Measurements from ENCODE around the gene ANG. TPM values are rescaled to one million over a fixed set of nuclear protein-coding genes. Genes with fewer than 3 reads are reported as not detected.
A peak's percentile ranks its signal among the peaks of the same experiment; 100 is the strongest.

Gene ANG
- total and polyA plus RNA-seq, 2 of the 8 experiments (the other 6 are each of a cell fraction or from before 2014, with no cell fraction given): 2.2 to 4.6 TPM

- Histone ChIP-seq H3K36me3 (ENCODE audit: control insufficient read depth in 2 of 4, insufficient read depth in 4 of 4, low read length in 3 of 4) (no peaks in the 10 kb centered on the region), H3K27me3 (replicated peaks in 1 of 4; ENCODE audit: control insufficient read depth in 3 of 4, extremely low read depth in 1 of 4, insufficient read depth in 3 of 4, low read length in 3 of 4) (peaks cover 3 to 18% (median 12%) of the 10 kb centered on the region in 4 experiments; a peak in 6 of 7 replicates), H3K9ac (replicated peaks in 1 of 4; ENCODE audit: extremely low read depth in 1 of 4, low read depth in 3 of 4, low read length in 3 of 4) (no peak overlapping the region), H3K9me3 (ENCODE audit: insufficient read depth in 2 of 2, low read depth in 1 of 2, low read length in 1 of 2) (no peaks in the 10 kb centered on the region), H3K79me2 (ENCODE audit: control insufficient read depth in 1 of 2, insufficient read depth in 2 of 2, low read length in 2 of 2) (no peaks in the 10 kb centered on the region), H4K20me1 (replicated peaks in 1 of 2; ENCODE audit: control insufficient read depth in 1 of 2, insufficient read depth in 2 of 2, low read length in 2 of 2) (no peaks in the 10 kb centered on the region), H4K91ac (replicated peaks; ENCODE audit: insufficient read length, low read length) (no peak overlapping the region), H3K4ac (replicated peaks; ENCODE audit: insufficient read length, low read depth, low read length) (no peak overlapping the region), H3K4me2 (ENCODE audit: insufficient read depth in 1 of 2, low read depth in 2 of 2, low read length in 2 of 2) (peak overlapping the region; percentile 26 to 63; a peak in 3 of 4 replicates), H2AFZ (ENCODE audit: low read length) (0 out of 2 replicates have a peak overlapping the region, but pooled peaks have one; percentile 27), H3K18ac (ENCODE audit: extremely low read depth, low read length) (no peak overlapping the region), H2BK15ac (ENCODE audit: low read length) (no peak overlapping the region), H2BK12ac (ENCODE audit: low read depth, low read length) (no peak overlapping the region), H3K79me1 (ENCODE audit: low read depth, low read length) (no peaks in the 10 kb centered on the region), H3K4me1 (replicated peaks in 1 of 4; ENCODE audit: control insufficient read depth in 3 of 4, insufficient read depth in 4 of 4, low read length in 3 of 4) (peaks cover 0 to 5% (median 1%) of the 10 kb centered on the region in 4 experiments; a peak in 2 of 7 replicates), H4K5ac (ENCODE audit: insufficient read length, low read depth, low read length) (no peak overlapping the region), H3K56ac (replicated peaks; ENCODE audit: insufficient read length, low read depth, low read length) (no peak overlapping the region), H3K4me3 (ENCODE audit: extremely low read depth in 1 of 4, insufficient read depth in 2 of 4, low read depth in 3 of 4, low read length in 4 of 4) (peak overlapping the region; percentile 29 to 61 (median 44); a peak in 5 of 8 replicates), H2BK120ac (replicated peaks; ENCODE audit: low read depth, low read length) (no peak overlapping the region), H2AK5ac (ENCODE audit: low read depth, low read length) (no peak overlapping the region), H3K14ac (ENCODE audit: insufficient read length) (no peak overlapping the region), H4K8ac (ENCODE audit: extremely low read depth, insufficient read depth, low read length) (no peak overlapping the region; the same call in 1 of the 2 replicates), H3K23ac (ENCODE audit: insufficient read length) (no peak overlapping the region), H3K27ac (ENCODE audit: low read depth, low read length) (no peak overlapping the region), H3K23me2 (ENCODE audit: low read depth, low read length) (peaks cover 5% of the 10 kb centered on the region), H2BK20ac (ENCODE audit: low read length) (no peak overlapping the region), H2BK5ac (ENCODE audit: low read depth, low read length) (no peak overlapping the region)
- DNase-seq (ENCODE audit: low read depth in 1 of 2, low spot score in 2 of 2) (no peak), FAIRE-seq (no peak)
- 96% methylated on average over 3 of the region's 3 CpGs; no CpG with 5 or more reads in 1 of the 2 experiments for WGBS, 2 experiments (ENCODE audit: extremely low coverage in 1 of 2, insufficient coverage in 1 of 2, insufficient read length in 1 of 2, insufficient replicate concordance in 2 of 2, low coverage in 1 of 2, low lambda C conversion rate in 2 of 2, missing lambda C conversion rate in 1 of 2)
- ChIA-PET CTCF (ENCODE audit: partially characterized antibody) (interaction anchor here (0.6 to 11.5 kb wide), 20 partner anchors 10 to 313 kb away, joined by 3 to 282 read pairs (median 6); partner anchors contain the start of genes ANG and RNASE4), POLR2A (ENCODE audit: partially characterized antibody) (interaction anchor here (0.6 to 3.5 kb wide), 9 partner anchors 15 to 546 kb away, joined by 3 to 17 read pairs (median 4); partner anchors contain the start of genes APEX1, PARP2 and RNASE4)
- TF ChIP-seq CBX8 (IDR thresholded peaks at IDR 0.05; ENCODE audit: borderline replicate concordance, low read depth, low read length) (no peak), POLR2AphosphoS5 (IDR thresholded peaks at IDR 0.05; ENCODE audit: low read depth, low read length) (no peak), ASH2L (IDR thresholded peaks at IDR 0.05; ENCODE audit: low read length) (no peak), KDM5A (IDR thresholded peaks at IDR 0.05; ENCODE audit: low read length) (no peak), SIN3A (conservative IDR thresholded peaks at IDR 0.05 in 1 of 2, IDR thresholded peaks at IDR 0.05 in 1 of 2; ENCODE audit: low read depth in 1 of 2, low read length in 2 of 2) (no peak), CBX5 (IDR thresholded peaks at IDR 0.05; ENCODE audit: low read depth, low read length) (no peak), KDM4A (IDR thresholded peaks at IDR 0.05; ENCODE audit: low read depth, low read length, severe bottlenecking) (no peak), CTBP2 (IDR thresholded peaks at IDR 0.05; ENCODE audit: borderline replicate concordance, insufficient read depth, insufficient read length, low read length) (no peak), YY1 (IDR thresholded peaks at IDR 0.05; ENCODE audit: low read depth, low read length) (no peak), POU5F1 (IDR thresholded peaks at IDR 0.05; ENCODE audit: low read depth, low read length) (no peak), NRF1 (IDR thresholded peaks at IDR 0.05; ENCODE audit: low read depth, low read length) (no peak)
- TF ChIP-seq, protein P1, sequence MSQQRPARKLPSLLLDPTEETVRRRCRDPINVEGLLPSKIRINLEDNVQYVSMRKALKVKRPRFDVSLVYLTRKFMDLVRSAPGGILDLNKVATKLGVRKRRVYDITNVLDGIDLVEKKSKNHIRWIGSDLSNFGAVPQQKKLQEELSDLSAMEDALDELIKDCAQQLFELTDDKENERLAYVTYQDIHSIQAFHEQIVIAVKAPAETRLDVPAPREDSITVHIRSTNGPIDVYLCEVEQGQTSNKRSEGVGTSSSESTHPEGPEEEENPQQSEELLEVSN (IDR thresholded peaks at IDR 0.05): no peak
These were observed 30.3 kb upstream of the ANG start for GRCh38 chr14:20658246-20658645.
